Measurements from ENCODE around the gene RND1.
"Not testable (repeated sequence)": the region's sequence is repeated elsewhere in the genome, so short reads cannot be mapped to it uniquely, and the experiment has no call there.

Gene RND1

GRCh38 chr12:48856379-48856778, 9.3 kb downstream of the RND1 start:
- Histone ChIP-seq H3K27me3 (ENCODE audit: control insufficient read depth in 2 of 2, insufficient read depth in 2 of 2, low read length in 2 of 2) (no peaks in the 10 kb centered on the region), H3K9me3 (ENCODE audit: control insufficient read depth in 2 of 2, low read length in 2 of 2) (no peaks in the 10 kb centered on the region), H3K27ac (ENCODE audit: low read depth in 2 of 2, low read length in 2 of 2) (no peak overlapping the region), H3K4me3 (ENCODE audit: low read length in 2 of 2) (no peak overlapping the region), H3K36me3 (ENCODE audit: control insufficient read depth in 2 of 2, insufficient read depth in 2 of 2, low read length in 2 of 2) (no peaks in the 10 kb centered on the region), H3K4me1 (ENCODE audit: control insufficient read depth in 2 of 2, insufficient read depth in 2 of 2, low read length in 2 of 2) (peaks cover 7 to 9% of the 10 kb centered on the region in 2 donors), H3K9ac (ENCODE audit: low read depth in 1 of 2, low read length in 2 of 2) (no peak overlapping the region)

GRCh38 chr12:48854932-48855331, 10.7 kb downstream of the RND1 start:
- H3K9me3 ChIP-seq (ENCODE audit: control insufficient read depth in 2 of 2, low read length in 2 of 2); H3K27ac ChIP-seq (ENCODE audit: low read depth in 2 of 2, low read length in 2 of 2); H3K9ac ChIP-seq (ENCODE audit: low read depth in 1 of 2, low read length in 2 of 2); H3K4me3 ChIP-seq (ENCODE audit: low read length in 2 of 2); H3K36me3 ChIP-seq (ENCODE audit: control insufficient read depth in 2 of 2, insufficient read depth in 2 of 2, low read length in 2 of 2); H3K27me3 ChIP-seq (ENCODE audit: control insufficient read depth in 2 of 2, insufficient read depth in 2 of 2, low read length in 2 of 2): not testable (repeated sequence)
- H3K4me1 ChIP-seq (ENCODE audit: control insufficient read depth in 2 of 2, insufficient read depth in 2 of 2, low read length in 2 of 2): peaks cover 17 to 21% of the 10 kb centered on the region in 2 donors

- Histone ChIP-seq H3K27ac (ENCODE audit: low read depth in 2 of 2, low read length in 2 of 2) (no peak overlapping the region), H3K9ac (ENCODE audit: low read depth in 1 of 2, low read length in 2 of 2) (no peak overlapping the region), H3K4me1 (ENCODE audit: control insufficient read depth in 2 of 2, insufficient read depth in 2 of 2, low read length in 2 of 2) (peaks cover 17 to 21% of the 10 kb centered on the region in 2 donors)
Observed at GRCh38 chr12:48854488-48854887, 11.2 kb downstream of the RND1 start.

GRCh38 chr12:48852734-48853688, 12.7 kb downstream of the RND1 start:
- Histone ChIP-seq H3K27ac (ENCODE audit: low read depth in 2 of 2, low read length in 2 of 2) (peak overlapping the region; percentile 75), H3K4me1 (ENCODE audit: control insufficient read depth in 2 of 2, insufficient read depth in 2 of 2, low read length in 2 of 2) (peaks cover 17 to 21% of the 10 kb centered on the region in 2 donors)

More at GRCh38 chr12:48854488-48854887, 11.2 kb downstream of the RND1 start:
- Histone ChIP-seq H3K4me3 (ENCODE audit: low read length in 2 of 2) (no peak overlapping the region), H3K9me3 (ENCODE audit: control insufficient read depth in 2 of 2, low read length in 2 of 2) (no peaks in the 10 kb centered on the region), H3K27me3 (ENCODE audit: control insufficient read depth in 2 of 2, insufficient read depth in 2 of 2, low read length in 2 of 2) (no peaks in the 10 kb centered on the region), H3K36me3 (ENCODE audit: control insufficient read depth in 2 of 2, insufficient read depth in 2 of 2, low read length in 2 of 2) (peaks cover 0 to 3% of the 10 kb centered on the region in 2 donors)

GRCh38 chr12:48851883-48852733, 13.6 kb downstream of the RND1 start, which contains the start of gene DDX23:
Gene DDX23, minus strand, starts transcription at chr12:48852163. Its CDS starts 6,381 bp downstream, at chr12:48845782.
- peak within 1 kb of the TSS; percentile 91 to 96 for H3K9ac ChIP-seq (ENCODE audit: low read depth in 1 of 2, low read length in 2 of 2)
- peaks cover 17 to 21% of the 10 kb centered on the region in 2 donors for H3K4me1 ChIP-seq (ENCODE audit: control insufficient read depth in 2 of 2, insufficient read depth in 2 of 2, low read length in 2 of 2)
- H3K27me3 ChIP-seq (ENCODE audit: control insufficient read depth in 2 of 2, insufficient read depth in 2 of 2, low read length in 2 of 2): no peaks in the 10 kb centered on the region
- H3K36me3 ChIP-seq (ENCODE audit: control insufficient read depth in 2 of 2, insufficient read depth in 2 of 2, low read length in 2 of 2): peaks cover 0 to 7% of the 10 kb centered on the region in 2 donors
- no peaks in the 10 kb centered on the region for H3K9me3 ChIP-seq (ENCODE audit: control insufficient read depth in 2 of 2, low read length in 2 of 2)
- H3K4me3 ChIP-seq (ENCODE audit: low read length in 2 of 2): peak within 1 kb of the TSS; percentile 96 to 98
- peak within 1 kb of the TSS; percentile 75 to 83 for H3K27ac ChIP-seq (ENCODE audit: low read depth in 2 of 2, low read length in 2 of 2)

More at GRCh38 chr12:48852734-48853688, 12.7 kb downstream of the RND1 start:
- H3K27me3 ChIP-seq (ENCODE audit: control insufficient read depth in 2 of 2, insufficient read depth in 2 of 2, low read length in 2 of 2): no peaks in the 10 kb centered on the region
- no peaks in the 10 kb centered on the region for H3K9me3 ChIP-seq (ENCODE audit: control insufficient read depth in 2 of 2, low read length in 2 of 2)
- peak overlapping the region; percentile 69 to 96 for H3K9ac ChIP-seq (ENCODE audit: low read depth in 1 of 2, low read length in 2 of 2)
- H3K36me3 ChIP-seq (ENCODE audit: control insufficient read depth in 2 of 2, insufficient read depth in 2 of 2, low read length in 2 of 2): peaks cover 0 to 7% of the 10 kb centered on the region in 2 donors
- H3K4me3 ChIP-seq (ENCODE audit: low read length in 2 of 2): peak overlapping the region; percentile 96 to 98

GRCh38 chr12:48842021-48842420, 23.6 kb downstream of the RND1 start:
- not testable (repeated sequence) for H3K4me3 ChIP-seq (ENCODE audit: low read length in 2 of 2); H3K4me1 ChIP-seq (ENCODE audit: control insufficient read depth in 2 of 2, insufficient read depth in 2 of 2, low read length in 2 of 2); H3K9me3 ChIP-seq (ENCODE audit: control insufficient read depth in 2 of 2, low read length in 2 of 2); H3K27ac ChIP-seq (ENCODE audit: low read depth in 2 of 2, low read length in 2 of 2); H3K9ac ChIP-seq (ENCODE audit: low read depth in 1 of 2, low read length in 2 of 2); H3K27me3 ChIP-seq (ENCODE audit: control insufficient read depth in 2 of 2, insufficient read depth in 2 of 2, low read length in 2 of 2)
- peaks cover 50% of the 10 kb centered on the region in 2 donors for H3K36me3 ChIP-seq (ENCODE audit: control insufficient read depth in 2 of 2, insufficient read depth in 2 of 2, low read length in 2 of 2)

GRCh38 chr12:48838048-48838447, 27.6 kb downstream of the RND1 start:
- Histone ChIP-seq H3K27me3 (ENCODE audit: control insufficient read depth in 2 of 2, insufficient read depth in 2 of 2, low read length in 2 of 2) (no peaks in the 10 kb centered on the region), H3K9ac (ENCODE audit: low read depth in 1 of 2, low read length in 2 of 2) (no peak overlapping the region), H3K9me3 (ENCODE audit: control insufficient read depth in 2 of 2, low read length in 2 of 2) (no peaks in the 10 kb centered on the region), H3K4me3 (ENCODE audit: low read length in 2 of 2) (no peak overlapping the region), H3K27ac (ENCODE audit: low read depth in 2 of 2, low read length in 2 of 2) (no peak overlapping the region), H3K36me3 (ENCODE audit: control insufficient read depth in 2 of 2, insufficient read depth in 2 of 2, low read length in 2 of 2) (peaks cover 63% of the 10 kb centered on the region in 2 donors), H3K4me1 (ENCODE audit: control insufficient read depth in 2 of 2, insufficient read depth in 2 of 2, low read length in 2 of 2) (no peaks in the 10 kb centered on the region)

- Histone ChIP-seq H3K27me3 (ENCODE audit: control insufficient read depth in 2 of 2, insufficient read depth in 2 of 2, low read length in 2 of 2) (no peaks in the 10 kb centered on the region), H3K27ac (ENCODE audit: low read depth in 2 of 2, low read length in 2 of 2) (no peak overlapping the region), H3K4me1 (ENCODE audit: control insufficient read depth in 2 of 2, insufficient read depth in 2 of 2, low read length in 2 of 2) (no peaks in the 10 kb centered on the region), H3K9ac (ENCODE audit: low read depth in 1 of 2, low read length in 2 of 2) (no peak overlapping the region), H3K4me3 (ENCODE audit: low read length in 2 of 2) (no peak overlapping the region), H3K9me3 (ENCODE audit: control insufficient read depth in 2 of 2, low read length in 2 of 2) (no peaks in the 10 kb centered on the region), H3K36me3 (ENCODE audit: control insufficient read depth in 2 of 2, insufficient read depth in 2 of 2, low read length in 2 of 2) (peaks cover 84 to 90% of the 10 kb centered on the region in 2 donors)
Observed at GRCh38 chr12:48832321-48833060, 33.2 kb downstream of the RND1 start.

GRCh38 chr12:48831257-48831656, 34.4 kb downstream of the RND1 start:
- no peak overlapping the region for H3K27ac ChIP-seq (ENCODE audit: low read depth in 2 of 2, low read length in 2 of 2)
- H3K9me3 ChIP-seq (ENCODE audit: control insufficient read depth in 2 of 2, low read length in 2 of 2): no peaks in the 10 kb centered on the region
- peaks cover 75 to 88% of the 10 kb centered on the region in 2 donors for H3K36me3 ChIP-seq (ENCODE audit: control insufficient read depth in 2 of 2, insufficient read depth in 2 of 2, low read length in 2 of 2)
- no peak overlapping the region for H3K4me3 ChIP-seq (ENCODE audit: low read length in 2 of 2)
- no peaks in the 10 kb centered on the region for H3K27me3 ChIP-seq (ENCODE audit: control insufficient read depth in 2 of 2, insufficient read depth in 2 of 2, low read length in 2 of 2)
- no peaks in the 10 kb centered on the region for H3K4me1 ChIP-seq (ENCODE audit: control insufficient read depth in 2 of 2, insufficient read depth in 2 of 2, low read length in 2 of 2)
- no peak overlapping the region for H3K9ac ChIP-seq (ENCODE audit: low read depth in 1 of 2, low read length in 2 of 2)
